ENCODE measurements around the gene NR3C2.
A peak's percentile ranks its signal among the peaks of the same experiment; 100 is the strongest.

The NR3C2 gene

DNA sequence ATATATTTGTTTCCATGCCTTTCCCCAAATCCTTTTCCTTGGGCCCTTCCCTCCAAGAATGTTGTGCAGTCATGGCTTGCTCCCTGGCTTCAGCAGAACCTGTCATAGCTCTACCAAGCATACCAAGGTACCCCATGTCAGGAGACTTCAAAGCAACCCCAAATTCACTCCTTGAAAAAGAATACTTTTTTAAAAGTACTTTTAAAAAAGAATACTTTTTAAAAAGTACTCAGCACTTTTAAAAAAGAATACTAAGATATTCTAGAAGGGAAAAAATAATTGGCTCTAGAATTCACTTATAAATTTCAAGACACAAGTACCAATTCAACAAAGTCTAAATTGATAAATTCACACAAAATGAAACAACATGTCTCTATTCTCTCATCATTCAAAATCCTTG, 76.0 kb downstream of the NR3C2 start:
- Mint-ChIP-seq H3K27me3 (no peaks in the 10 kb centered on the region), H3K27ac (no peak overlapping the region), H3K36me3 (peaks cover 6% of the 10 kb centered on the region), H3K9me3 (ENCODE audit: low read depth) (no peaks in the 10 kb centered on the region), H3K4me3 (no peak overlapping the region), H3K4me1 (ENCODE audit: low read depth) (peaks cover 56% of the 10 kb centered on the region)

DNA sequence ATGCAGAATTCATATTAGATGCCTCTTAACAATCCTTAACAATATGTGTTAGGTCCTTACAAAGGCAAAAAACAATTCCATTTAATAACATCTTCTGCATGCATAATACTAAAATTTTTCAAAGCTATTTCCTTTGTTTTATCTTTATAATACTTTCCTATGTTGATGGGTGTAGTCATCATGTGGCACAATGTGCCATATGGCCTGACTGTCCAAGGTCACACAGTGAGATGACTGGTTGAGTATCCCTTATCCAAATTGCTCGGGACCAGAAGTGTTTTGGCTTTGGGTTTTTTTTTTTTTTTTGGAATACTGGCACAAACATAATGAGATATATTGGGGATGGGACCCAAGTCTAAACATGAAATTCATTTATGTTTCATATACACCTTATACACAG, 77.7 kb downstream of the NR3C2 start:
- Mint-ChIP-seq H3K36me3 (peaks cover 5% of the 10 kb centered on the region), H3K4me3 (no peak overlapping the region), H3K9me3 (ENCODE audit: low read depth) (no peaks in the 10 kb centered on the region), H3K27me3 (no peaks in the 10 kb centered on the region), H3K4me1 (ENCODE audit: low read depth) (peaks cover 64% of the 10 kb centered on the region), H3K27ac (no peak overlapping the region)

- Mint-ChIP-seq H3K36me3 (peaks cover 6% of the 10 kb centered on the region), H3K9me3 (ENCODE audit: low read depth) (peaks cover 4% of the 10 kb centered on the region), H3K27ac (peak overlapping the region; percentile 35), H3K27me3 (no peaks in the 10 kb centered on the region), H3K4me1 (ENCODE audit: low read depth) (peaks cover 67% of the 10 kb centered on the region), H3K4me3 (peak overlapping the region; percentile 51)
Measured at GRCh38 chr4:148359769-148360168, 82.4 kb downstream of the NR3C2 start.

- Mint-ChIP-seq H3K27me3 (no peaks in the 10 kb centered on the region), H3K4me1 (ENCODE audit: low read depth) (peaks cover 58% of the 10 kb centered on the region), H3K27ac (no peak overlapping the region), H3K4me3 (peak overlapping the region; percentile 3), H3K9me3 (ENCODE audit: low read depth) (peaks cover 4% of the 10 kb centered on the region), H3K36me3 (peaks cover 5% of the 10 kb centered on the region)
Measured at GRCh38 chr4:148355442-148356123, 86.6 kb downstream of the NR3C2 start.

DNA sequence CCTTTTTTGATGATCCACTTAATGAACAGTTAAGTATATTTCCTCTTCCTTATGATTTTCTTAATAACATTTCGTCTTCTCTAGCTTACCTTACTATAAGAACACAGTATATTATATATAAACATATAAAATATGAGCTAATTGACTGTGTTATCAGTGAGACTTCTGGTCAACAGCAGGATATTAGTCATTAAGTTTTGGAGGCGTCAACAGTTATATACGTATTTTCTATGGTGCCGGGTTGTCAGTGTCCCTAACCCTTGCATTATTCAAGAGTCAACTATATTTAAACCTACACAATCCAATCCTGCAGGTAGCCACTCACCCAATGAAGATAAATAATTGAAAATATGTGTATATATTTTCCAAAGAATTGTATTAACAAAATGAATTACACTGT, 88.0 kb downstream of the NR3C2 start:
- Mint-ChIP-seq H3K9me3 (ENCODE audit: low read depth) (peaks cover 4% of the 10 kb centered on the region), H3K27me3 (no peaks in the 10 kb centered on the region), H3K27ac (no peak overlapping the region), H3K36me3 (peaks cover 3% of the 10 kb centered on the region), H3K4me1 (ENCODE audit: low read depth) (peaks cover 59% of the 10 kb centered on the region), H3K4me3 (no peak overlapping the region)

DNA sequence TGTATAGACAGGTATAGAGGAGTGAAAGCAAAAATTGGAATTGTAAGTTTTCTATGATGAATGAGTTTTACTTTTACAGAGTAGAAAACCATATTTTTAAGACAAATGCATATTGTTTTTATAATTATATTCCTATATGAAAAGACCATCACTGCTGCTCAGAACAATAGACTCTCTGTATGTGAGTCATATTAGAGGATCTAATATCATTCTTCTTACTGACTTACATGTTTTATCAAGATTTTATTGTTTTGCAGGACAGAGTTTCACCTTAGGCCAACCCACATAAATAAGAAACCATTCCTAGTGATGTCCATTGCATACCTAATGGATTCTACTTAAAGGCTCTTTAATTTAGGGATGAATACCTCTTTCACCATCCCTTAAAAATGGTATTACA, 88.6 kb downstream of the NR3C2 start:
- Mint-ChIP-seq H3K36me3 (peaks cover 2% of the 10 kb centered on the region), H3K4me3 (no peak overlapping the region), H3K9me3 (ENCODE audit: low read depth) (peaks cover 1% of the 10 kb centered on the region), H3K27ac (no peak overlapping the region), H3K27me3 (no peaks in the 10 kb centered on the region), H3K4me1 (ENCODE audit: low read depth) (peaks cover 59% of the 10 kb centered on the region)

GRCh38 chr4:148349153-148349552, 93.1 kb downstream of the NR3C2 start:
- Mint-ChIP-seq H3K4me3 (no peak overlapping the region), H3K4me1 (ENCODE audit: low read depth) (peaks cover 55% of the 10 kb centered on the region), H3K27ac (no peak overlapping the region), H3K36me3 (peaks cover 10% of the 10 kb centered on the region), H3K9me3 (ENCODE audit: low read depth) (no peaks in the 10 kb centered on the region), H3K27me3 (no peaks in the 10 kb centered on the region)

GRCh38 chr4:148346657-148347056, 95.6 kb downstream of the NR3C2 start:
- no peak overlapping the region for H3K4me3 Mint-ChIP-seq
- no peaks in the 10 kb centered on the region for H3K9me3 Mint-ChIP-seq (ENCODE audit: low read depth)
- no peaks in the 10 kb centered on the region for H3K27me3 Mint-ChIP-seq
- no peak overlapping the region for H3K27ac Mint-ChIP-seq
- peaks cover 12% of the 10 kb centered on the region for H3K36me3 Mint-ChIP-seq
- H3K4me1 Mint-ChIP-seq (ENCODE audit: low read depth), result peaks cover 52% of the 10 kb centered on the region

DNA sequence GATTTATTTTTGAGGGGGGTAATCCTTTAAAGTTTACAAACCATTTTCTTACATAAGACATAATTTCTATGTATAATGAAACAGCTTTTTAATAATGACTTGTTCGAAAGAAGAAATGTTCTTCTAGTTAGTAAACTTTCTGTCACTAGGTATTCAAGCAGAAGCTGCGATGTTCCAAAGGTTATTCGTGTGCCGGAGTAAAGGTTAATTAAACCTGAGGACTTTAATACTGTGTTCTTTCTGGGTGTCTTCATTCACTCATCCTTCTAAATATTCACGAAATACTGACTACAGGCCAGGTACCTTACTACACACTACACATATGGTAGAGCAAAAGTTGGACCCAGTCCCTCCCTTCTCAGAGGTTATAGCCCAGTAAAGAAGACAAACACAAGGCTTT, 96.7 kb downstream of the NR3C2 start:
- Mint-ChIP-seq H3K27ac (no peak overlapping the region), H3K4me1 (ENCODE audit: low read depth) (peaks cover 47% of the 10 kb centered on the region), H3K27me3 (no peaks in the 10 kb centered on the region), H3K4me3 (no peak overlapping the region), H3K36me3 (peaks cover 13% of the 10 kb centered on the region), H3K9me3 (ENCODE audit: low read depth) (peaks cover 8% of the 10 kb centered on the region)

GRCh38 chr4:148344941-148345340, 97.3 kb downstream of the NR3C2 start:
- Mint-ChIP-seq H3K4me1 (ENCODE audit: low read depth) (peaks cover 42% of the 10 kb centered on the region), H3K27me3 (no peaks in the 10 kb centered on the region), H3K9me3 (ENCODE audit: low read depth) (peaks cover 8% of the 10 kb centered on the region), H3K36me3 (peaks cover 13% of the 10 kb centered on the region), H3K27ac (no peak overlapping the region), H3K4me3 (no peak overlapping the region)

GRCh38 chr4:148344352-148344751, 97.9 kb downstream of the NR3C2 start:
- H3K9me3 Mint-ChIP-seq (ENCODE audit: low read depth), result peaks cover 8% of the 10 kb centered on the region
- no peak overlapping the region for H3K4me3 Mint-ChIP-seq
- H3K27me3 Mint-ChIP-seq, result no peaks in the 10 kb centered on the region
- peaks cover 13% of the 10 kb centered on the region for H3K36me3 Mint-ChIP-seq
- H3K27ac Mint-ChIP-seq, result no peak overlapping the region
- peaks cover 36% of the 10 kb centered on the region for H3K4me1 Mint-ChIP-seq (ENCODE audit: low read depth)

DNA sequence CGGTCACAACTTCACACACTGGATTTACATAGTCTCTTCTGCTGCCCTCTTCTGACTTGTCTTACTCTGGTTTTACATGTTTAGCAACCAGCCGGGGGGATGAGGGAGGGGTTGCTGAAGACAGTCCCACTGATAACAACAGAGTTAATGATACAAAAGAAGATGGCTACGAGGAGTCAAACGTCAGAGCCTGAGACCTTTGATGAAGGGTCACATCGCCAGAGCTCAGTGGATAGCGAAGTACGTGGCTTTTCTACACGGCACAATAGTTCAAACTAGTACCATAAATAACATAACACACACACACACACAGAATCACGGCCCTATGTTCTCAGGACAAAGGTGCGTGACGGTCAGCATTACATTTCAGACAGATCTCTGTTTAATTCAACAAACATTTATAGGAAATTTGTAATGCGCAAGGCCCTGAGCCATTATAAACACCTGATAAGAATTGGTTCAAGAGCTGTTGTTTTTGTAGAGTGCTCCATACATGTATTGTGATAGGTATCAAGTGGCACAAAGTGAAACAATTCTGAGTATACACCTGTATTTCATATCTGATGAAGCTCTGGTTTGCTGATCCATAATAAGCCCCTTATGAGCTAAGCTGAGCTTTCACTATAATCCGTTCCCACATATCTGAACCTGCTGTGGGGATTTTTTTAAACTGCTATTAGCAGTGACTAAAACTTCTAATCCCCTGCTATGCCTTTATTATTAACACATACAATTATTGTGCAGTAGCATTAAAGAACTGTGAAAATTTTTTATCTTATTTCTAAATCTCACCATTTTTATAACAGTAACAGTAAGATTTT, 100.0 kb downstream of the NR3C2 start:
- H3K9me3 Mint-ChIP-seq (ENCODE audit: low read depth), result peaks cover 8% of the 10 kb centered on the region
- H3K4me3 Mint-ChIP-seq, result no peak overlapping the region
- H3K4me1 Mint-ChIP-seq (ENCODE audit: low read depth), result peaks cover 19% of the 10 kb centered on the region
- H3K36me3 Mint-ChIP-seq, result peaks cover 13% of the 10 kb centered on the region
- H3K27ac Mint-ChIP-seq, result no peak overlapping the region
- H3K27me3 Mint-ChIP-seq, result no peaks in the 10 kb centered on the region

GRCh38 chr4:148335133-148335532, 107.1 kb downstream of the NR3C2 start:
- no peak overlapping the region for H3K4me3 Mint-ChIP-seq
- no peak overlapping the region for H3K27ac Mint-ChIP-seq
- H3K9me3 Mint-ChIP-seq (ENCODE audit: low read depth), result no peaks in the 10 kb centered on the region
- no peaks in the 10 kb centered on the region for H3K27me3 Mint-ChIP-seq
- peaks cover 3% of the 10 kb centered on the region for H3K36me3 Mint-ChIP-seq
- H3K4me1 Mint-ChIP-seq (ENCODE audit: low read depth), result peaks cover 30% of the 10 kb centered on the region

GRCh38 chr4:148333265-148333664, 108.9 kb downstream of the NR3C2 start:
- Mint-ChIP-seq H3K27ac (no peak overlapping the region), H3K9me3 (ENCODE audit: low read depth) (no peaks in the 10 kb centered on the region), H3K27me3 (no peaks in the 10 kb centered on the region), H3K4me3 (no peak overlapping the region), H3K4me1 (ENCODE audit: low read depth) (peaks cover 38% of the 10 kb centered on the region), H3K36me3 (peaks cover 3% of the 10 kb centered on the region)

GRCh38 chr4:148332486-148332885, 109.7 kb downstream of the NR3C2 start:
- Mint-ChIP-seq H3K36me3 (peaks cover 3% of the 10 kb centered on the region), H3K4me3 (no peak overlapping the region), H3K27me3 (no peaks in the 10 kb centered on the region), H3K27ac (no peak overlapping the region), H3K4me1 (ENCODE audit: low read depth) (peaks cover 46% of the 10 kb centered on the region), H3K9me3 (ENCODE audit: low read depth) (no peaks in the 10 kb centered on the region)

All from activated naive CD8-positive, alpha-beta T cell (primary cell).